Prostate gland (tissue), 2 donors: ENCODE results near the gene GPER1.

Experiments used
- CTCF ChIP-seq, 4 experiments: fragments of 200-600 bp in 2 of 4; fragments of 450-650 bp in 2 of 4; sonication (generic) in 2 of 4; IDR thresholded peaks; 1 replicate in 3 of 4; 2 replicates in 1 of 4; pipeline ENCODE4 v1.5.1; 2016 to 2019; ENCODE audit warnings: antibody characterized with exemption in 4 of 4, mild to moderate bottlenecking in 2 of 4, moderate library complexity in 2 of 4
- POLR2AphosphoS5 ChIP-seq: sonication (generic); formaldehyde crosslinking; IDR thresholded peaks from one replicate; pipeline ENCODE4 v1.6.1; 2017; ENCODE audit warnings: antibody characterized with exemption

- TF ChIP-seq CTCF (IDR thresholded peaks at IDR 0.05) (no peak), POLR2AphosphoS5 (no peak)
Measured at GRCh38 chr7:1054438-1054837, 33.5 kb upstream of the GPER1 start.
